HG03558 (cell line): ENCODE measurements around the gene KLRC1.
"Not testable (repeated sequence)": the region's sequence is repeated elsewhere in the genome, so short reads cannot be mapped to it uniquely, and the experiment has no call there.

Source experiments
- ATAC-seq: cut with Tn5 transposase; IDR thresholded peaks from one replicate; pipeline ENCODE4 v1.9.1; 2021; ENCODE audit warnings: moderate number of reproducible peaks; ENCODE audit not compliant: unreplicated experiment; ENCODE audit errors: extremely low read depth

Gene KLRC1

DNA sequence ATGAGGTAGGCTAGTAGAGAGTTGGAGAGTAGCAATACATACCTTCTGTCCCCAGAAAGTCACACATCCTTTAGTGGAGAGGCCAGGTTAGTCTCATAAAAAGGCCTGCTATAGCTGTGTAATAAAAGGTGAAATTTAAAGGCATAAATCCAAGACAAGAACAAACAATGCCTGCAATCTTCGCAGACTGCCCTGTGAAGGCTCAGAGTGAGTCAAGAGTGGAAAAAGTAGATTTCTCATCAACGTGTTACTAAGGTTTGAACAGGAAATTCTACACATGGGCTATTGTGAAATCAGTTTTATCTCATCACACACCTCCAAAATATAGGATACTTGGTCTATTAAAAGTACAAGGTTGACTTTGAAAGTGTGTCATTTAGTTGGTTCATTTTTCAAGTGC is at the start of gene KLRC1:
KLRC1 (minus strand) TSS at position 222 of the 400 bp plus-strand sequence. CDS start 2,221 bp downstream, outside the sequence.
- ATAC-seq = no peak

DNA sequence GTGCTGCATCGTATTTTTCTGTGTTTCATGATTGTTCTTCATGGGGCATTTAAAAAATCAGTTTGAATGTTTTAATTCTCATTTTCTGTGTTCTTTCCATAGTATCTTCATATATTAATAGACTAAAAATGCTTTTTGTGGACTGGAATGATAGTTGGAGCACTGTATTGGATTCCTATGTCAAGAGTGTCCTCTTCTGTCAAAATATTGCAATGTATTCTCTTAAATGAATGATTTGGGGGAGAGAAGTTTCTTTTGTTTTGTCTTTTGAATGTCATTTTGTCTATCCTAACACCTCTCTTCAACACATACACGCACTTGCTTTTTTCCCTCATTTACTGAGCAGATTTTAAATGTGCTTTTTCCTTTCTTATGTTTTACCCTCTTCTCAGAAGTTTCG is 47.9 kb upstream of the KLRC1 start:
- no peak for ATAC-seq

DNA sequence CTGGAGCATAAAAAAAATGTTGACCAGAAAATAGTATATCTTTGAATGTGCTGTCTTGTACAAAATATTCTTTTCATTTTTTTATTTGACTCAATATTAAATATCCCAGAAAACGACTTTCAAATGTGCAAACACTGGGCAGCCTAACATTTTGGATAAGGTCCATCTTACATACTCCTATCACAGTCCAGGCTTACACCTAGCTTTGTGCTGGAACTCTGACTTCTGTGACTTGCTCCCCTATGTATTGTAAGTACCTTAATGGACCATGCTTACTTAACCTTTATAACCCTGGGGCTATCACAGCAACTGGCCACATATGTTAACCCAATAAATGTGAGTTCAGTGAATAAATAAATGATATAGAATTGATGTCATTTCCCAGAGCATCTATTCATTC is 44.9 kb upstream of the KLRC1 start:
- no peak for ATAC-seq

DNA sequence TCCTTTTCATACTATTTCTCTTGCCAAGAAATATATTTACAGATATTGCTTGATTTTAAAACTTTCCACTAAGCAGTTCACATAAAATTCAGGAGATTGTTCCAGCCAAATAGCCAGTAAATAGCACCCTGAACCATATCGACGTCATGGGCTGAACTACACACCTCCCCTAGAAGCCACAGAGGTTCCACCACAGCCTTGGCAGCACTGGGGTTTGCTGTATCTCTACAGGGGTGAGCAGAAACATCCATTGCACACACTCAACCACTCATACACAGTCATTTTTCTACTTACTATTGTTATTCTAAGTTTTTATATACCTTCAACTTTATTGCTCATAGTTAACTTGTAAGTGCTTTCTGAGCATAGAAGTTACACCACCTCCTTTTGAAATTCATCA is 44.4 kb upstream of the KLRC1 start:
- no peak for ATAC-seq

DNA sequence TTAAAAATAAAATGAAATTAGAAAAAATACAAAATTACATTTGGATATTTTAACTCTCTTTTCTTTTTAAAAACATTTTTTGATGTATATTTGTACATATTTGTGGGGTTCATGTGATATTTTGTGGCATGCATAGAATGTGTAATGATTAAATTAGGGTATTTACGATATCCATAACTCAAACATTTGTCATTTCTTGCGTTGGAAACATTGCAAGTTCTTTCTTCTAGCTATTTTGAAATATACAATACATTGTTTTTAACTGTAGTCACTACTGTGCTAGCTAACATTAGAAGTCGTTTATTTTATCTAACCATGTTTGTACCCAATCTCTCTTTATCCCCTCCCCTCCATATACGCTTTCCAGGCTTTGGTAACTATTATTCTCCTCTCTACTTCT is 38.6 kb upstream of the KLRC1 start:
- no peak for ATAC-seq

DNA sequence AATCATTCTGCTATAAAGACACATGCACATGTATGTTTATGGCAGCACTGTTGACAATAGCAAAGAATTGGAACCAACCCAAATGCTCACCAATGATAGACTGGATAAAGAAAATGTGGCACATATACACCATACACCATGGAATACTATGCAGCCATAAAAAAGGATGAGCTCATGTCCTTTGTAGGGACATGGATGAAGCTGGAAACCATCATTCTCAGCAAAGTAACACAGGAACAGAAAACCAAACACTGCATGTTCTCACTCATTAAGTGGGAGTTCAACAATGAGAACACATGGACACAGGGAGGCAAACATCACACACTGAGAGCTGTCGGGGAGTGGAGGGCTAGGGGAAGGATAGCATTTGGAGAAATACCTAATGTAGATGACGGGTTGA is 34.2 kb upstream of the KLRC1 start:
- ATAC-seq = not testable (repeated sequence)

DNA sequence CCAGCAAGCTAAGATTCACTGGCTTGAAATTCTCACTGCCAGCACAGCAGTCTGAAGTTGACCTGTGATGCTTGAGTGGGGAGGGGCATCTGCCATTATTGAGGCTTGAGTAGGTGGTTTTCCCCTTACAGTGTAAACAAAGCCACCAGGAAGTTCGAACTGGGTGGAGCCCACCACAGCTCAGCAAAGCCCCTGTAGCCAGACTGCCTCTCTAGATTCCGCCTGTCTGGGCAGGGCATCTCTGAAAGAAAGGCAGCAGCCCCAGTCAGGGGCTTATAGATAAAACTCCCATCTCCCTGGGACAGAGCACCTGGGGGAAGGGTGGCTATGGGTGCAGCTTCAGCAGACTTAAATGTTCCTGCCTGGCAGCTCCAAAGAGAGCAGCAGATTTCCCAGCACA is 28.7 kb upstream of the KLRC1 start:
- ATAC-seq = not testable (repeated sequence)

DNA sequence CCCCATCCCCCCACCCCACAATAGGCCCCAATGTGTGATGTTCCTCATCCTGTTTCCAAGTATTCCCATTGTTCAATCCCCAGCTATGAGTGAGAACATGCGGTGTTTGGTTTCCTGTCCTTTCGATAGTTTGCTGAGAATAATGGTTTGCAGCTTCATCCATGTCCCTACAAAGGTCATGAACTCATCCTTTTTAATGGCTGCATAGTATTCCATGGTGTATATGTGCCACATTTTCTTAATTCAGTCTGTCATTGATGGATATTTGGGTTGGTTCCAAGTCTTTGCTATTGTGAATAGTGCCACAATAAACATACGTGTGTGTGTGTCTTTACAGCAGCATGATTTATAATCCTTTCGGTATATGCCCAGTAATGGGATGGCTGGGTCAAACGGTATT is 19.6 kb upstream of the KLRC1 start:
- ATAC-seq = not testable (repeated sequence)

DNA sequence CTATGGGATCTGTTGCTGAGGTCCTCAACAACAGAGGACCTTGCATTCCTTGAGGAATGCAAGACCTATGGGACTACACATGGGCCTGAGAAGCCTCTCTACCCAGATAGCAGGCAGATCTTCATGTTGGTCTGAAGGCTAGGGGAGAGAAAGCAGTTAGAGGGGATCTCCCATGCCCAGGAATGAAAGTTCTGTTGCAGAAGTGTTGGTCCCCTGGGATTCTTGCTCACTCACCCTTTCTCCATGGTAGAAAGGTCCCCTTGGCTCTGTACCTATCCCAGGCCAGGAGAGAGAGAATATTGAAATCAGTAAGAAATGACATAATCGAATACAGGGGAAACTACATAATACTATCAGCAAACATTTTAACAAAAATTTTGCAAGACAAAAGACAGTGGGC is 16.5 kb upstream of the KLRC1 start:
- ATAC-seq = no peak

DNA sequence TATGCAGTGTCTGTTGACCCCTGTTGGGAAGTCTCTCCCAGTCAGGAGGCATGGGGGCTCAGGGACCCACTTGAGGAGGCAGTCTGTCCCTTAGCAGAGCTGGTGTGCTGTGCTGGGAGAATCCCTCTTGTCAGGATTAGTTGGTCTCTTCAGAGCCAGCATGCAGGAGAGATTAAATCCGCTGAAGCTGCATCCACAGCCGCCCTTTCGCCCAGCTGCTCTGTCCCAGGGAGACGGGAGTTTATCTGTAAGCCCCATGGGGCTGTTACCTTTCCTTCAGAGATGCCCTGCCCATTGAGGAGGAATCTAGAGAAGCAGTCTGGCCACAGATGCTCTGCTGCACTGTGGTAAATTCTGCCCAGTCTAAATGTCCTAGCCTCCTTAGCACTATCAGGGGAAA is 13.1 kb upstream of the KLRC1 start:
- ATAC-seq = no peak

DNA sequence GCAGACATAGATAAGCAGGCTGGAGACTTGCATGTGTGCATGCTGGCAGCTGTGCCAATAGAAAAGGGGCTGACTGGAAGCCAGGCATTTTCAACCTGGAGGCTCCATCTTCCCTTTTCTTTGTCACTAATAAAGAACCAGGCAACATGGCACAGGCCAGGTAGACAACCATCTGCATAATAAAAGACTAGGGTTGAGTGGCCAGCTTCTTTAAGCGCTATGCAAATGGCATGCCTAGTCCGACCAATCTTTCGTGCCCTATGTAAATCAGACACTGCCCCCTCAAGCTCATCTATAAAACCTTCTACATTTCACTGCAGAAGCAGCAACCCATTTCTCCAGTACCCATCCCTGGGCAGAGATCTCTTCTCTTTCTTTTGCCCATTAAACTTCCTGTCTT is 4.6 kb upstream of the KLRC1 start:
- no peak for ATAC-seq

DNA sequence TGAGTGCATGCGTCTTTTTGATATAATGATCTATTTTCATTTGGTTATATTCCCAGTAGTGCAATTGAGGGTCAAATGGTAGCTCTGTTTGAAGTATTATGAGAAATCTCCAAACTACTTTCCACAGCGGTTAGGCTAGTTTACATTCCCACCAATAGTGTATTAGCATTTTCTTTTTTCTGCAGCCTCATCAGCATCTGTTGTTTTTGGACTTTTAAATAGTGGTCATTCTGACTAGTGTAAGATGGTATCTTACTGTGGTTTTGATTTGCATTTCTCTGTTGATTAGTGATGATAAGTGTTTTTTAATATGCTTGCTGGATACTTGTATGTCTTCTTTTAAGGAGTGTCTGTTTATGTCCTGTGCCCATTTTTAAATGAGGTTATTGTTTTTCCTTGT is 3.7 kb upstream of the KLRC1 start:
- no peak for ATAC-seq

DNA sequence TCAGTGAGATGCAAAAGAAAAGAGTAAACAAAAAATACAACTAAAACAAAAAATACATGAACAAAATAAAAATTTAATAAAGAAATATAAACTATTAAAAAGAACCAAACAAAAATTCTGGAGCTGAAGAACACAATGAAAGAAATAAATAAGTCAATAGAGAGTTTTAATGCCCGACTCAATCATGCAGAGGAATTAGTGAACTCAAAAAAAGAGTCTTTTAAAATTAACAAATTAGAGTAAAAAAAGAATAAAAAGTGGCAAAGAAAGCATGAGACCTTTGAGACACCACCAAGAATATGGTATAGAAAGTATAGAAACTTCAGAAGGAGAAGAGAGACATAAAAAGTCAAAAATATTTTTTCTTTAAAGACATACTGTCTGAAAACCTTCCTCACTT is 2.6 kb upstream of the KLRC1 start:
- no peak for ATAC-seq

DNA sequence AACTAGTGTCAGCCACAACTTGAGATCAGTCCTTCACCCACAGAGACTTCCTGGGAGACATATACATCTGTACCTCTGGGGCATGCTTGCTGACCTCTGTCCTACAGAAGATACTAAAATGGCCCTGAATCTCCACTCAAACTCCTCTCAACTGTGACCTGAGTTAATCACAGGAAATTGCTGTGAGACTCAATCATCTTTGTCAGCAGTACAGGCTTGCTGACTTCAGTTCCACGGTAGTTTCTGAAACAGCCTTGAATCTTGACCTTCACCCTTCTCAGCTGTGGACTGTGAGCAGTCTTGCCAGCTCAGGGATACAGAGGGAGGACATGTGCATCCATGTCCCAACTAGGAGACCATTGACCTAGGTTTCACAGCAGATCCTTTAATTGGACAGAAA is 1.4 kb upstream of the KLRC1 start:
- ATAC-seq = no peak

DNA sequence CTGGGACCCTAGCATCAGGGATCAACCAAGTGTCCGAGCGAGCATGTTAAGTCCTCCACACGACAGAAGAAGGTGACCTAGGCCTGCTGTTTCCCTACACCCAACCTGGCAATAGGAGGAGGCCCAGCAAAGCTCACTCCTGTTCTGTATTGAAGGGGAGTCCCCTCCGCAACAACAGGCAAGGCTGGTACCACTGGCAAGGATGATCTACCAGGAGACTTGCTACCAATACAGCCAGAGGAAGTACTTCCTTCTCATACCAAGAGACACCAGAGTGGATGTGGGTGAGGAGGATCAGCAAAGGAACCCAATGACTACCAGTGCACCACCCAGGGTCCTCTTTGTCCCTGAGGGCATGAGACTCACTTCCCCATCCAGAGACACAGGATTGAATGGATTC is 4.9 kb downstream of the KLRC1 start:
- no peak for ATAC-seq

DNA sequence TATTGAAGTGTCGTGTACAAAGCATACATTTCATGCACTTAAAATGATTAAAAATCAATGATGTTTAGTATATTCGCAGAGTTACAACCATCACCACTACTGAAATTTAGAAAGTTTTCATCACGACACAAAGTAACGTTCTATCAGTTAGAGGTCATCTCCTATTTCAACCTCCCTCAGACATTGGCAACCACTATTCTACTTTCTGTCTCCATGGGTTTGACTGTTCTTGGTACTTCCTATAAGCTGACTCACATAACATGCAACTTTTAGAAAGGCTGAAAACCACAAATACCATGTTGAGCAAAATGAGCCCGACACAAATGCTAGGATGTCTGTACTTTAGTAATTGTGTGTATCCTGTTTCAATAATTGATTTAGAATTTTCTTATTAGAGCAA is 7.1 kb downstream of the KLRC1 start:
- ATAC-seq = not testable (repeated sequence)

DNA sequence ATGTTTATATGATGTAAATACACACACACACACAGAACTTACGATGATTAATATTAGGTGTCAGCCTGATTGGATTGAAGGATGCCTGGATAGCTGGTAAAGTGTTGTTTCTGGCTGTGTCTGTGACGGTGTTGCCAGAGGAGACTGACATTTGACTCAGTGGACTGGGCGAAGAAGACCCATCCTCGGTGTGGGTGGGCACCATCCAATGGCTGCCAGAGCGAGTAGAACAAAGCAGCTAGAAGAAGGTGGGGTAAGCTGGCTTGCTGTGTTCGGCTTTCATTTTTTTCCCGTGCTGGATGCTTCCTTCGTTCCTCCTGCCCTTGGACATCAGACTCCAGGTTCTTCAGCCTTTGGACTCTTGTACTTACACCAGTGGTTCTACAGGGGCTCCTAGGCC is 12.0 kb downstream of the KLRC1 start:
- not testable (repeated sequence) for ATAC-seq

DNA sequence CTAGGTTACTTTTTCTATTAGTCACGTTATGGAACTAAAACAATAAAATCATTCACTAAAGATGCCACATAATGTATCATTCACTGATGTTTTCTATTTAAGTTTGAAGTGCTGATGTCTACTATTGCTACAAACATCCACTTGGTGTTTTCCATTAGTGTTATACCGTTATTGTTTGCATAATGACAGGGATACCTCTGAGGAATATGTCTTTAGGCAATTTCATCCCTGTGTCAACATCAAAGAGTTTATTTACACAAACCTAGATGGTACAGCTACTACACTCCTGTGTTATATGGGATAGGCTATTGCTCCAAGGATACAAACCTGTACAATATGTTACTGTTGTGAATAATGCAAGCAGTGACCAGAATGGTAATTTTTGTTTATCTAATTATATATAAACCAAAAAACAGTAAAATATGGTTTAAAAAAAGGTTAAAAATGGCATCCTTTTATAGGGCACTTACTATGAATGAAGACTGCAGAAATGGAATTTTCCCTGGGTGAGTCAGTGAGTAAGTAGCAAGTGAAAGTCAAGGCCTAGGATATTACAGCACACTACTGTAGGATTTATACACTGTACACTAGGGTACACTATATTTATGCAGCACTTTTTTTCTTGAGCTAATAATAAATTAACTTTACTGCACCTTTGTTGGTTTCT is 13.4 kb downstream of the KLRC1 start:
- ATAC-seq = not testable (repeated sequence)

DNA sequence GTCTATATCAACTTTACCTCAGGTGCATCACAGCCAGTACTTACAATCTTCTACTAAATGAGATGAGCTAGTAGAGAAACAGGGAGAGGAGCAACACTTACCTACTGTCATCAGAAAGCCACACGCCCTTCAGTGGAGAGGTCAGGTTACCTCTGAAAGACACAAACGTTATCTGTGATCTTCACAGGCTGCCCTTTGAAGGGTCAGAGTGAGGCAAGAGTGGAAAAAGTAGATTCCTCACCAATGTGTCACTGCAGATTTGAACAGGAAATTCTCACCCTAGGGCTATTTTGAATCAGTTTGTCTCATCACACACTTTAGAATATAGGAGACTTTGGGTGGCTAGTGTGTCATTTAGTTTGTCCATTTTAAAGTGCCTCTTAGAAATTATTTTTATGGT is 15.6 kb downstream of the KLRC1 start:
- not testable (repeated sequence) for ATAC-seq

DNA sequence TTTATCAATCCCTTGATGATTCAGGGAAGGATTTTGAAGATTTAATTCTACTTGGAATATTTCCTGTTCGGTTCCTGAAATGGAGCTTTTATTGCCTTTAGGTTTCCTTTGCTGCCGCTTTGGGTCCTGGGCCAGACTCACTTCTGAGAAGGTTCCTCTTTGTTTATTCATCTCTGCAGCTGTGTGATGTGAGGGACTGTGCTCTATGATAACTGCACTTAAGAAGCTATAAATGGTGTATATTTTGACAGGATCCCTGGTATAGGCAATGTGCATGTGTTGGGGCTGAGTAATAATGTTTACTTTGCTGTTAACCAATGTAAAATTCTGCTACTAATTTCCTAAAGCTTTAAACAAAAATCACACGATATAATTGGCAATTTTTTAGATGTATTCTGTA is 17.4 kb downstream of the KLRC1 start, which contains the start of gene KLRC2:
KLRC2 (minus strand) TSS at position 195 of the 400 bp plus-strand sequence; CDS start at position 171, 24 bp downstream.
- not testable (repeated sequence) for ATAC-seq

DNA sequence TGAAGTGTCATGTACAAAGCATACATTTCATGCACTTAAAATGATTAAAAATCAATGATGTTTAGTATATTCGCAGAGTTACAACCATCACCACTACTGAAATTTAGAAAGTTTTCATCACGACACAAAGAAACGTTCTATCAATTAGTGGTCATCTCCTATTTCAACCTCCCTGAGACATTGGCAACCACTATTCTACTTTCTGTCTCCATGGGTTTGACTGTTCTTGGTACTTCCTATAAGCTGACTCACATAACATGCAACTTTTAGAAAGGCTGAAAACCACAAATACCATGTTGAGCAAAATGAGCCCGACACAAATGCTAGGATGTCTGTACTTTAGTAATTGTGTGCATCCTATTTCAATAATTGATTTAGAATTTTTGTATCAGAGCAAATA is 22.6 kb downstream of the KLRC1 start:
- ATAC-seq = not testable (repeated sequence)

DNA sequence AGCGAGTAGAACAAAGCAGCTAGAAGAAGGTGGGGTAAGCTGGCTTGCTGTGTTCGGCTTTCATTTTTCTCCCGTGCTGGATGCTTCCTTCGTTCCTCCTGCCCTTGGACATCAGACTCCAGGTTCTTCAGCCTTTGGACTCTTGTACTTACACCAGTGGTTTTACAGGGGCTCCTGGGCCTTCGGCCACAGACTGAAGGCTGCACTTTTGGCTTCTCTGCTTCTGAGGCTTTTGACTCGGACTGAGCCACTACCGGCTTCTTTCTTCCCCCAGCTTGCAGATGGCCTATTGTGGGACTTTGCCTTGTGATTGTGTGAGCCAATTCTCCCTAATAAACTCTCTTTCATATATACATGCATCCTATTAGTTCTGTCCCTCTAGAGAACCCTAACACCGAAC is 27.2 kb downstream of the KLRC1 start:
- not testable (repeated sequence) for ATAC-seq
